ENCODE results near the gene COL6A5. TPM values are rescaled to one million over a fixed set of nuclear protein-coding genes. Genes with fewer than 3 reads are reported as not detected.
"Not testable (repeated sequence)": the region's sequence is repeated elsewhere in the genome, so short reads cannot be mapped to it uniquely, and the experiment has no call there.

Gene COL6A5
- total RNA-seq, 4 donors from 2014 or later: 1.7 TPM; not detected in 3

DNA sequence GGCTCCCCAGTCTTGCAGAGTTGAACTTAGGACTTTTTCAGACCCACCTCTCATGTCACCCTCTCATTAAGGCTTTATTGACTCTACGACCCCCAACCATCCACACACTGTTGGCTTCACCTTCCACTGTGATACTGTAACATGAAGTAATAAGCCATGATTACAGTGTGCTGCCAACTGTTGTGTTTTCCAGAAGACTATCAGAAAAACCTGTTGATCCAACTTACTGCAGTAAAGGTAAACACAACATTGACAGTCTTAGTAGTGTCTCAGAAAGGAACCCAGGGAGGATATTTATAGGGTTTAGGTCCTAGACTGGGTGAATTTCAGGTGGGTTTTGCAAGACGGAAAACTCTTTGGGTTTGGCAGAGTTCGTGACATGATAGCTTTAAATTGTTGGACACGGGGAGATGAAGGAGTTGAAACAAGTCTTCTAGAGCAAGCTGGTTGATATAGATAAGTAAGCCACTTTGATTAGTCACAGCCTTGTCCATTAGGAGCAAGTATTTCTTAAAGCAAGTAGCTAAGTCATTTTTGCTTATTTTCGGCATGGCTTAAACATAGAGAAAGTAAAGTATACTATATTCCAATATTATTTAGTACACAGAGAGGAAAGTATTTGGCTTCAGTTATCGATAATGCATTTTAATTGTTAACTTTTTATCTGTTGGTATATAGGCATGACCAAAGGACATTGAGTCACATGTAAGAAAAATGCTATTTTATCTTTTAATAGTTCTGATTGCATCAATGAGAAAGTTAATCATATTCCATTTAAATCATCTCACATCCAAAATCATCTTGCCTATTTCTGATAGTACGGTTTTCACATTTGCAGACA lies 2.4 kb upstream of the COL6A5 start:
- Histone ChIP-seq H3K4me3 (no peak overlapping the region), H3K27me3 (no peaks in the 10 kb centered on the region), H3K36me3 (no peaks in the 10 kb centered on the region), H3K9me3 (no peaks in the 10 kb centered on the region), H3K4me1 (no peaks in the 10 kb centered on the region), H3K27ac (no peak overlapping the region)
- no peak for TF ChIP-seq POLR2A (IDR thresholded peaks at IDR 0.05)
- TF ChIP-seq, protein P1, sequence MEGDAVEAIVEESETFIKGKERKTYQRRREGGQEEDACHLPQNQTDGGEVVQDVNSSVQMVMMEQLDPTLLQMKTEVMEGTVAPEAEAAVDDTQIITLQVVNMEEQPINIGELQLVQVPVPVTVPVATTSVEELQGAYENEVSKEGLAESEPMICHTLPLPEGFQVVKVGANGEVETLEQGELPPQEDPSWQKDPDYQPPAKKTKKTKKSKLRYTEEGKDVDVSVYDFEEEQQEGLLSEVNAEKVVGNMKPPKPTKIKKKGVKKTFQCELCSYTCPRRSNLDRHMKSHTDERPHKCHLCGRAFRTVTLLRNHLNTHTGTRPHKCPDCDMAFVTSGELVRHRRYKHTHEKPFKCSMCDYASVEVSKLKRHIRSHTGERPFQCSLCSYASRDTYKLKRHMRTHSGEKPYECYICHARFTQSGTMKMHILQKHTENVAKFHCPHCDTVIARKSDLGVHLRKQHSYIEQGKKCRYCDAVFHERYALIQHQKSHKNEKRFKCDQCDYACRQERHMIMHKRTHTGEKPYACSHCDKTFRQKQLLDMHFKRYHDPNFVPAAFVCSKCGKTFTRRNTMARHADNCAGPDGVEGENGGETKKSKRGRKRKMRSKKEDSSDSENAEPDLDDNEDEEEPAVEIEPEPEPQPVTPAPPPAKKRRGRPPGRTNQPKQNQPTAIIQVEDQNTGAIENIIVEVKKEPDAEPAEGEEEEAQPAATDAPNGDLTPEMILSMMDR (IDR thresholded peaks at IDR 0.05): no peak
- no peak for DNase-seq
- intact Hi-C loops (cut with DNase I; ENCODE audit: low total_unique reads): no loop called here

DNA sequence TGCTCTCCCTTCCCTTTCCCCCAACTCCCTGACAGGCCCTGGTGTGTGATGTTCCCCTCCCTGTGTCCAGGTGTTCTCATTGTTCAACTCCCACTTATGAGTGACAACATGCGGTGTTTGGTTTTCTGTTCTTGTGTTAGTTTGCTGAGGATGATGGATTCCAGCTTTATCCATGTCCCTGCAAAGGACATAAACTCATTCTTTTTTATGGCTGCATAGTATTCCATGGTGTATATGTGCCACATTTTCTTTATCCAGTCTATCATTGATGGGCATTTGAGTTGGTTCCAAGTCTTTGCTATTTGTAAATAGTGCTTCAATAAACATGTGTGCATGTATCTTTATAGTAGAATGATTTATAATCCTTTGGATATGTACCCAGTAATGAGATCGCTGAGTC lies 2.8 kb downstream of the COL6A5 start:
- H3K27me3 ChIP-seq; intact Hi-C loops (cut with DNase I; ENCODE audit: low total_unique reads): not testable (repeated sequence)

DNA sequence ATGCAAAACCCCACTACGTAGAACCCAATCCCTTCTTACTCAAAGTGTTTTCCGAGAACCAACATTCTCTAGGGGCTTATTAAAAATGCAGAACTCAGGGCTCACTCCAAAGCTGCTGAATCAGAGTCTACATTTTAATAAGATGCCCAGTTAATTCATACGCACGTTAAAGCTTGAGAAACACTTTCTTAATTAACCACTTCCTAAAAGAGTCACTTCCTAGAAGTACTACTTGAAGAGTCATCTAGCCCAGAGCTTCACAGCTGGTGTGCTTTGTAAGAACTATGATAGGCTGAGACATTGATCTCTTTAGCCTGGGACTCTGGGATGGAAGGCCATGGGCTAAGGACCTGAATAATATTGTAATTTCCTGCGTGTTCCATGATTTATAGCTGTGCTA lies 9.0 kb downstream of the COL6A5 start:
- no peaks in the 10 kb centered on the region for H3K36me3 ChIP-seq
- intact Hi-C loops (cut with DNase I; ENCODE audit: low total_unique reads): no loop called here
- H3K4me1 ChIP-seq: no peaks in the 10 kb centered on the region
- DNase-seq: no peak
- no peak overlapping the region for H3K4me3 ChIP-seq
- no peak overlapping the region for H3K27ac ChIP-seq
- no peak for TF ChIP-seq POLR2A (IDR thresholded peaks at IDR 0.05)
- TF ChIP-seq, protein P1 (IDR thresholded peaks at IDR 0.05): no peak
- no peaks in the 10 kb centered on the region for H3K27me3 ChIP-seq
- H3K9me3 ChIP-seq: no peaks in the 10 kb centered on the region

More for the DNA sequence above, 2.8 kb downstream of the COL6A5 start:
- not testable (repeated sequence) for DNase-seq, H3K9me3 ChIP-seq, H3K27ac ChIP-seq, H3K4me3 ChIP-seq, H3K4me1 ChIP-seq, H3K36me3 ChIP-seq

DNA sequence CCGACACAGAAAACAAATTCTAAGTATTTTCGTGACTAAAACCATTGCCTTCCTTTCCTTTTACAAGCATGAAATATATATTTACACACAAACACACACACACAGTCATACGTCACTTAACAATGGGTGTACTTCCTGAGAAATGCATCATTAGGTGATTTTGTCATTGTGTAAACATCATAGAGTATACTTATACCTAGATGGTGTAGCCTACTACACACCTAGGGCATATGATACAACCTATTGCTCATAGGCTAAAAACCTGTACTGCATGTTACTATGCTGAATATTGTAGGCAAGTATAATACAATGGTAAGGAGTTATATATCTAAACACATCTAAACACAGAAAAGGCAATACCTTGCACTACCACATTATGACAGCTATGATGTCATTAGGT lies 28.6 kb downstream of the COL6A5 start:
- no peak for DNase-seq
- TF ChIP-seq POLR2A (IDR thresholded peaks at IDR 0.05): no peak
- TF ChIP-seq, protein P1 (IDR thresholded peaks at IDR 0.05): no peak
- Histone ChIP-seq H3K27me3 (no peaks in the 10 kb centered on the region), H3K27ac (no peak overlapping the region), H3K4me3 (no peak overlapping the region), H3K9me3 (no peaks in the 10 kb centered on the region), H3K36me3 (no peaks in the 10 kb centered on the region), H3K4me1 (no peaks in the 10 kb centered on the region)
- intact Hi-C loops (cut with DNase I; ENCODE audit: low total_unique reads): no loop called here

DNA sequence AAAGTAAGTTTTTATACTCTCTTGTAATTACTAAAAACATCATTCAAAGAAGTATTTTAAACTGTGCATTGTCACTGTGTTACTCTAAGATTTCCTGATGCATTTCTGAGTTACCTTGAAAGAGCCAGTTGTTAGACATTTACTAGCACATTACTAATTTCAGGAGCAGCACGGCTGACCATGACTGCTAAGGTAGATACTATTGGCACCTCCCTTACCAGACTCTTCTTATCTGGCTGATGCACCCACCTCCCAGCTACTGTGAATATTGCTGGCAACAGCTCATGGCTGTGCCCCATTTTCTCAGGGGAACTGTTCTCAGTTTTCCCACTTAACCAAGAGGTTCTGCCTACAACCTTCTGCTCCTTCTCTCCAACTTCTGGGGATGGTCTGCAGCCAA lies 29.4 kb downstream of the COL6A5 start:
- no peak overlapping the region for H3K4me3 ChIP-seq
- intact Hi-C loops (cut with DNase I; ENCODE audit: low total_unique reads): no loop called here
- no peak overlapping the region for H3K27ac ChIP-seq
- DNase-seq: no peak
- no peaks in the 10 kb centered on the region for H3K4me1 ChIP-seq
- TF ChIP-seq POLR2A (IDR thresholded peaks at IDR 0.05): no peak
- TF ChIP-seq, protein P1 (IDR thresholded peaks at IDR 0.05): no peak
- H3K36me3 ChIP-seq: no peaks in the 10 kb centered on the region
- no peaks in the 10 kb centered on the region for H3K9me3 ChIP-seq
- H3K27me3 ChIP-seq: no peaks in the 10 kb centered on the region
